Keratinocyte (primary cell): ENCODE measurements around the gene RNF26.

Experiments
- EZH2 ChIP-seq: IDR thresholded peaks from one replicate; pipeline ENCODE4 v1.6.1; 2012; ENCODE audit warnings: inconsistent platforms, mild to moderate bottlenecking, low read length, moderate library complexity
- TF ChIP-seq, protein P1 (sequence below), 3 experiments: IDR thresholded peaks in 1 of 3; conservative IDR thresholded peaks in 1 of 3; optimal IDR thresholded peaks in 1 of 3; 2 replicates in 2 of 3; 3 replicates in 1 of 3; pipeline versions ENCODE3 to v1.5.1; 2011; ENCODE audit warnings: low read length in 3 of 3, mild to moderate bottlenecking in 3 of 3, moderate library complexity in 2 of 3, control low read depth in 1 of 3, inconsistent platforms in 1 of 3; ENCODE audit not compliant: insufficient read depth in 2 of 3; ENCODE audit errors: extremely low read depth in 1 of 3

DNA sequence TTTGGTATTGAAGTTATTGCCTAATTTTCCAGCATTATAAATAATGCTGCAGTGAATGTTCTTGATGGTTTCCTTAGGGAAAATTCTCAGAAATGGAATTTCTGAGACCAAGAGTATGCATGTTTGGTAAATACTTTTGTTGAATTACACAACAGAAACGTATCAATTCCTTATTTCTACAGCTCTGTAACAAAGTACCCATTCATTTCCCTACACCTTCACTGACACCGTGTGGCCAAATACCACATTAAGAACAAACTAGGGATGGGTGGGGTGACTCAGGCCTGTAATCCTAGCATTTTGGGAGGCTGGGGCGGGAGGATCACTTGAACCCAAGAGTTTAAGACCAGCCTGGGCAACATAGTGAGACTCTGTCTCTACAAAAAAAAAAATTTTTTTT, 39.1 kb upstream of the RNF26 start:
- TF ChIP-seq, protein P1, sequence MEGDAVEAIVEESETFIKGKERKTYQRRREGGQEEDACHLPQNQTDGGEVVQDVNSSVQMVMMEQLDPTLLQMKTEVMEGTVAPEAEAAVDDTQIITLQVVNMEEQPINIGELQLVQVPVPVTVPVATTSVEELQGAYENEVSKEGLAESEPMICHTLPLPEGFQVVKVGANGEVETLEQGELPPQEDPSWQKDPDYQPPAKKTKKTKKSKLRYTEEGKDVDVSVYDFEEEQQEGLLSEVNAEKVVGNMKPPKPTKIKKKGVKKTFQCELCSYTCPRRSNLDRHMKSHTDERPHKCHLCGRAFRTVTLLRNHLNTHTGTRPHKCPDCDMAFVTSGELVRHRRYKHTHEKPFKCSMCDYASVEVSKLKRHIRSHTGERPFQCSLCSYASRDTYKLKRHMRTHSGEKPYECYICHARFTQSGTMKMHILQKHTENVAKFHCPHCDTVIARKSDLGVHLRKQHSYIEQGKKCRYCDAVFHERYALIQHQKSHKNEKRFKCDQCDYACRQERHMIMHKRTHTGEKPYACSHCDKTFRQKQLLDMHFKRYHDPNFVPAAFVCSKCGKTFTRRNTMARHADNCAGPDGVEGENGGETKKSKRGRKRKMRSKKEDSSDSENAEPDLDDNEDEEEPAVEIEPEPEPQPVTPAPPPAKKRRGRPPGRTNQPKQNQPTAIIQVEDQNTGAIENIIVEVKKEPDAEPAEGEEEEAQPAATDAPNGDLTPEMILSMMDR (optimal IDR thresholded peaks at IDR 0.05 in 1 of 3, IDR thresholded peaks at IDR 0.05 in 1 of 3, conservative IDR thresholded peaks at IDR 0.05 in 1 of 3; ENCODE audit: extremely low read depth in 1 of 3, insufficient read depth in 2 of 3, low read length in 3 of 3): peak in 2 of 3 experiments; percentile 16 to 31
- TF ChIP-seq EZH2: no peak
